HepG2 (cell line): ENCODE results near the gene SLC25A20. TPM values are rescaled to one million over a fixed set of nuclear protein-coding genes. Genes with fewer than 3 reads are reported as not detected.
A peak's percentile ranks its signal among the peaks of the same experiment; 100 is the strongest.

Experiments used
- ERF ChIP-seq: IDR thresholded peaks from 2 replicates; pipeline ENCODE4 v1.6.1; 2018; ENCODE audit warnings: missing biosample characterization, missing genetic modification reagents
- GTF2F1 ChIP-seq: fragments of 150-350 bp; IDR thresholded peaks from 2 replicates; pipeline ENCODE4 v1.6.1; 2014; ENCODE audit warnings: low read length
- JUNB ChIP-seq: sonication (generic); formaldehyde crosslinking; IDR thresholded peaks from 2 replicates; pipeline ENCODE4 v1.8.0; 2022; ENCODE audit warnings: missing genetic modification reagents, mild to moderate bottlenecking, borderline replicate concordance
- MBNL3 ChIP-seq: fragments of 250-450 bp; sonication (Bioruptor Pico); conservative IDR thresholded peaks from 2 replicates; pipeline ENCODE4 v1.8.0; 2022; ENCODE audit warnings: mild to moderate bottlenecking, inconsistent platforms
- NFE2 ChIP-seq: sonication (generic); formaldehyde crosslinking; IDR thresholded peaks from 2 replicates; pipeline ENCODE4 v1.4.0; 2020; ENCODE audit warnings: missing genetic modification reagents
- SRSF4 ChIP-seq: fragments of 200-400 bp; formaldehyde crosslinking; IDR thresholded peaks from one replicate; pipeline ENCODE4 v1.6.1; 2018; ENCODE audit warnings: mild to moderate bottlenecking, low read depth, low read length, moderate library complexity; ENCODE audit not compliant: poor library complexity, severe bottlenecking
- TBL1XR1 ChIP-seq: fragments of 150-350 bp; IDR thresholded peaks from 2 replicates; pipeline ENCODE4 v1.6.1; 2014; ENCODE audit warnings: borderline replicate concordance, low read length; ENCODE audit not compliant: partially characterized antibody
- ZFP37 ChIP-seq: sonication (generic); formaldehyde crosslinking; IDR thresholded peaks from 2 replicates; pipeline ENCODE4 v1.4.0; 2020; ENCODE audit warnings: missing genetic modification reagents, borderline replicate concordance
- ZNF354B ChIP-seq: sonication (generic); formaldehyde crosslinking; IDR thresholded peaks from 2 replicates; pipeline ENCODE4 v1.8.0; 2022; ENCODE audit warnings: mild to moderate bottlenecking, missing genetic modification reagents
- ZNF557 ChIP-seq: sonication (generic); formaldehyde crosslinking; IDR thresholded peaks from 2 replicates; pipeline ENCODE4 v1.4.0; 2020; ENCODE audit warnings: missing genetic modification reagents
- ZNF782 ChIP-seq: sonication (generic); formaldehyde crosslinking; IDR thresholded peaks from 2 replicates; pipeline ENCODE4 v1.4.0; 2020; ENCODE audit warnings: missing genetic modification reagents, mild to moderate bottlenecking, borderline replicate concordance
- ZNF841 ChIP-seq: sonication (generic); formaldehyde crosslinking; IDR thresholded peaks from 2 replicates; pipeline ENCODE4 v1.8.1; 2023; ENCODE audit warnings: missing genetic modification reagents, borderline replicate concordance
- ZSCAN21 ChIP-seq: sonication (generic); formaldehyde crosslinking; IDR thresholded peaks from 2 replicates; pipeline ENCODE4 v1.8.0; 2022; ENCODE audit warnings: mild to moderate bottlenecking, missing genetic modification reagents, moderate library complexity, borderline replicate concordance
- polyA plus RNA-seq, 8 experiments: library from polyadenylated mRNA; depleted of rRNA in 3 of 8; stranded (reverse) in 7 of 8; unstranded in 1 of 8; fragments of >200 nt; fragmentation: Illumina TruSeq in 4 of 8; extraction: Trizol in 4 of 8; gene quantifications; 2 replicates each; pipeline versions ENCODE4 v1.2.1 to v1.2.3, GENCODE V29; 2011 to 2016; ENCODE audit warnings: low read depth in 4 of 8, missing spikeins in 1 of 8, mixed read lengths in 1 of 8; ENCODE audit not compliant: insufficient read depth in 1 of 8
- total RNA-seq, 5 experiments: library from RNA; depleted of rRNA; stranded (reverse); fragments of >200 nt; fragmentation: Illumina TruSeq; extraction: Trizol; gene quantifications; 2 replicates each; pipeline ENCODE4 v1.2.3, GENCODE V29; 2016; ENCODE audit warnings: low read depth in 1 of 5
- TF ChIP-seq, protein P1 (sequence below), 2 experiments: sonication (generic) in 1 of 2; formaldehyde crosslinking in 1 of 2; IDR thresholded peaks; 2 replicates each; pipeline versions ENCODE4 v1.4.0 to v1.6.1; 2018 to 2020; ENCODE audit warnings: missing genetic modification reagents in 2 of 2, borderline replicate concordance in 1 of 2, low read depth in 1 of 2, mild to moderate bottlenecking in 1 of 2, missing biosample characterization in 1 of 2
- TF ChIP-seq, protein P2 (sequence below): sonication (generic); formaldehyde crosslinking; IDR thresholded peaks from 2 replicates; pipeline ENCODE4 v1.5.1; 2020; ENCODE audit warnings: missing genetic modification reagents, mild to moderate bottlenecking, borderline replicate concordance
- TF ChIP-seq, protein P3 (sequence below): sonication (generic); formaldehyde crosslinking; IDR thresholded peaks from 2 replicates; pipeline ENCODE4 v1.4.0; 2020; ENCODE audit warnings: missing genetic modification reagents
- TF ChIP-seq, protein P4 (sequence below): sonication (generic); formaldehyde crosslinking; IDR thresholded peaks from 2 replicates; pipeline ENCODE4 v1.5.1; 2020; ENCODE audit warnings: mild to moderate bottlenecking, missing genetic modification reagents
- TF ChIP-seq, protein P5 (sequence below): sonication (generic); formaldehyde crosslinking; IDR thresholded peaks from 2 replicates; pipeline ENCODE4 v1.4.0; 2020; ENCODE audit warnings: missing genetic modification reagents

Gene SLC25A20
- total and polyA plus RNA-seq, 2 of the 13 experiments (the other 11 are each of a cell fraction or from before 2014, with no cell fraction given), result 21.1 to 26.6 TPM

DNA sequence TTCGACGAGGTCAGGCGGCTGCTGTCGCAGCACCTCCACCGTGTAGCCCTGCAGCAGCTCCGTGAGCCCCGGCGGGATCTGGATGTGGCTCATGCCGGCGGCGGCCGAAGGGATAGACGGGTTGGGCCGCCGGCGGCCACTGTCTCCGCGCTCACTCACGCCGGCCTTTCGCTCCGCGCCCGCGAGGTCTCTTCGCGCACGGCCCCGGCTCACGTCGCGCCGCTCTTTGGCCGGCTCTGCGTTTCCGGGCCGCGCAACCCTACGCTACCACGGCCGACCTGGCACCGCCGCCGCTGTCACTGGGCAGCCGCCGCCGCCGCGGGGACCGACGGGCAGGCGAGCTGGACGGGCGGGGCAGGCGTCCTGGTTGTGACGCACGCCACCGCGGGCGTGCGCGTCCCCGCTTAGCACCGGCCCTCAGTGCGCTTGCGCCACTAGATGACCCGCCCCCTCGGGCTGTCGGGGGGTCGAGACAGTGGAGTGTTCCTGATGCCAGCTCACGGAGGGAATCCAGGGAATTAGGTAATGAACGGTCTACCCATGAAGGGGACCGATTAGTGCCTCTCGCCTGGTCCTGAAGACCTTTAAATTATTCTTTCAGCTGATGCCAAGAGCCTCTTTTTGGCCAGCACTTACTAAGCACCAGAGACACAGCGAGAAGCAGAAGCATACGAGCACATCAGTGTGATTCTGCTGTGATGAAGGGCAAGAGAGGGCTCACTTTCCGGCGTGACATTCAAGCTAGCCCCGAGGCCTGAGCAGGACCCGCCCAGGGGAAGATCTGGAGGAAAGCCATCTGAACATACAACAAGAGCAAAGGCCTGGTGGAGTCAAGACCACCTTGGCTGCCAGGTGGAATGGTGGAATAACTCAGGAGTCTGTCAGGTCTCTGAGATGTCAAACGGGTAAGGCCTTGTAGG is 50.9 kb downstream of the SLC25A20 start, which contains the start of gene PRKAR2A (continued):
- TF ChIP-seq, protein P1, sequence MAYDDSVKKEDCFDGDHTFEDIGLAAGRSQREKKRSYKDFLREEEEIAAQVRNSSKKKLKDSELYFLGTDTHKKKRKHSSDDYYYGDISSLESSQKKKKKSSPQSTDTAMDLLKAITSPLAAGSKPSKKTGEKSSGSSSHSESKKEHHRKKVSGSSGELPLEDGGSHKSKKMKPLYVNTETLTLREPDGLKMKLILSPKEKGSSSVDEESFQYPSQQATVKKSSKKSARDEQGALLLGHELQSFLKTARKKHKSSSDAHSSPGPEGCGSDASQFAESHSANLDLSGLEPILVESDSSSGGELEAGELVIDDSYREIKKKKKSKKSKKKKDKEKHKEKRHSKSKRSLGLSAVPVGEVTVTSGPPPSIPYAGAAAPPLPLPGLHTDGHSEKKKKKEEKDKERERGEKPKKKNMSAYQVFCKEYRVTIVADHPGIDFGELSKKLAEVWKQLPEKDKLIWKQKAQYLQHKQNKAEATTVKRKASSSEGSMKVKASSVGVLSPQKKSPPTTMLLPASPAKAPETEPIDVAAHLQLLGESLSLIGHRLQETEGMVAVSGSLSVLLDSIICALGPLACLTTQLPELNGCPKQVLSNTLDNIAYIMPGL (CRISPR knock-in tag; IDR thresholded peaks at IDR 0.05; ENCODE audit: borderline replicate concordance in 1 of 2, low read depth in 1 of 2), result peak; percentile 72 to 87; a peak in 3 of 4 replicates
- TF ChIP-seq, protein P2, sequence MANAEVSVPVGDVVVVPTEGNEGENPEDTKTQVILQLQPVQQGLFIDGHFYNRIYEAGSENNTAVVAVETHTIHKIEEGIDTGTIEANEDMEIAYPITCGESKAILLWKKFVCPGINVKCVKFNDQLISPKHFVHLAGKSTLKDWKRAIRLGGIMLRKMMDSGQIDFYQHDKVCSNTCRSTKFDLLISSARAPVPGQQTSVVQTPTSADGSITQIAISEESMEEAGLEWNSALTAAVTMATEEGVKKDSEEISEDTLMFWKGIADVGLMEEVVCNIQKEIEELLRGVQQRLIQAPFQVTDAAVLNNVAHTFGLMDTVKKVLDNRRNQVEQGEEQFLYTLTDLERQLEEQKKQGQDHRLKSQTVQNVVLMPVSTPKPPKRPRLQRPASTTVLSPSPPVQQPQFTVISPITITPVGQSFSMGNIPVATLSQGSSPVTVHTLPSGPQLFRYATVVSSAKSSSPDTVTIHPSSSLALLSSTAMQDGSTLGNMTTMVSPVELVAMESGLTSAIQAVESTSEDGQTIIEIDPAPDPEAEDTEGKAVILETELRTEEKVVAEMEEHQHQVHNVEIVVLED (CRISPR knock-in tag), result peak; percentile 92
- no peak for TF ChIP-seq GTF2F1
- no peak for TF ChIP-seq ERF (CRISPR knock-in tag)
- no peak for TF ChIP-seq TBL1XR1
- TF ChIP-seq, protein P3, sequence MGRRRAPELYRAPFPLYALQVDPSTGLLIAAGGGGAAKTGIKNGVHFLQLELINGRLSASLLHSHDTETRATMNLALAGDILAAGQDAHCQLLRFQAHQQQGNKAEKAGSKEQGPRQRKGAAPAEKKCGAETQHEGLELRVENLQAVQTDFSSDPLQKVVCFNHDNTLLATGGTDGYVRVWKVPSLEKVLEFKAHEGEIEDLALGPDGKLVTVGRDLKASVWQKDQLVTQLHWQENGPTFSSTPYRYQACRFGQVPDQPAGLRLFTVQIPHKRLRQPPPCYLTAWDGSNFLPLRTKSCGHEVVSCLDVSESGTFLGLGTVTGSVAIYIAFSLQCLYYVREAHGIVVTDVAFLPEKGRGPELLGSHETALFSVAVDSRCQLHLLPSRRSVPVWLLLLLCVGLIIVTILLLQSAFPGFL (CRISPR knock-in tag), result no peak
- TF ChIP-seq ZNF782 (CRISPR knock-in tag), result 0 out of 2 replicates have a peak, but pooled peaks have one; percentile 54
- TF ChIP-seq SRSF4, result no peak
- no peak for TF ChIP-seq NFE2
- TF ChIP-seq, protein P4, sequence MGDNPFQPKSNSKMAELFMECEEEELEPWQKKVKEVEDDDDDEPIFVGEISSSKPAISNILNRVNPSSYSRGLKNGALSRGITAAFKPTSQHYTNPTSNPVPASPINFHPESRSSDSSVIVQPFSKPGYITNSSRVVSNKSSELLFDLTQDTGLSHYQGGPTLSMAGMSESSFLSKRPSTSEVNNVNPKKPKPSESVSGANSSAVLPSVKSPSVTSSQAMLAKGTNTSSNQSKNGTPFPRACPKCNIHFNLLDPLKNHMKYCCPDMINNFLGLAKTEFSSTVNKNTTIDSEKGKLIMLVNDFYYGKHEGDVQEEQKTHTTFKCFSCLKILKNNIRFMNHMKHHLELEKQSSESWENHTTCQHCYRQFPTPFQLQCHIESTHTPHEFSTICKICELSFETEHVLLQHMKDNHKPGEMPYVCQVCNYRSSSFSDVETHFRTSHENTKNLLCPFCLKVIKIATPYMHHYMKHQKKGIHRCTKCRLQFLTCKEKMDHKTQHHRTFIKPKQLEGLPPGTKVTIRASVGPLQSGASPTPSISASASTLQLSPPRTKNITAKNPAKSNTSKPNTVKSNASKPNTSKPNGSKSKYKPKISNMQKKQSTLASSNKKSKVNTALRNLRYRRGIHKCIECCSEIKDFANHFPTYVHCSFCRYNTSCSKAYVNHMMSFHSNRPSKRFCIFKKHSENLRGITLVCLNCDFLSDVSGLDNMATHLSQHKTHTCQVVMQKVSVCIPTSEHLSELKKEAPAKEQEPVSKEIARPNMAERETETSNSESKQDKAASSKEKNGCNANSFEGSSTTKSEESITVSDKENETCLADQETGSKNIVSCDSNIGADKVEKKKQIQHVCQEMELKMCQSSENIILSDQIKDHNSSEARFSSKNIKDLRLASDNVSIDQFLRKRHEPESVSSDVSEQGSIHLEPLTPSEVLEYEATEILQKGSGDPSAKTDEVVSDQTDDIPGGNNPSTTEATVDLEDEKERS (CRISPR knock-in tag), result no peak
- TF ChIP-seq ZSCAN21 (CRISPR knock-in tag), result peak; percentile 86; the same call in 1 of the 2 replicates
- TF ChIP-seq ZFP37, result no peak
- no peak for TF ChIP-seq ZNF841 (CRISPR knock-in tag)
- TF ChIP-seq ZNF557, result no peak
- no peak for TF ChIP-seq MBNL3 (CRISPR knock-in tag)
- no peak for TF ChIP-seq JUNB (CRISPR knock-in tag)
- TF ChIP-seq, protein P5, sequence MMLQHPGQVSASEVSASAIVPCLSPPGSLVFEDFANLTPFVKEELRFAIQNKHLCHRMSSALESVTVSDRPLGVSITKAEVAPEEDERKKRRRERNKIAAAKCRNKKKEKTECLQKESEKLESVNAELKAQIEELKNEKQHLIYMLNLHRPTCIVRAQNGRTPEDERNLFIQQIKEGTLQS, result no peak
- TF ChIP-seq ZNF354B, result no peak
